Trophoblast cell (in vitro differentiated cells and primary cell): Measurements from ENCODE around the gene KIF26A.

Experiments used
- DNase-seq, 2 donors: peaks; one replicate each; pipeline ENCODE4 v3.0.0-alpha.2; 2016
- H2AFZ ChIP-seq: 2 replicates; pipeline ENCODE4 v1.6.1; 2013; ENCODE audit warnings: low read length, moderate library complexity, mild to moderate bottlenecking; ENCODE audit not compliant: insufficient read depth, poor library complexity
- H2AK5ac ChIP-seq: 2 replicates; pipeline ENCODE4 v1.6.1; 2013; ENCODE audit warnings: mild to moderate bottlenecking, low read length
- H2BK120ac ChIP-seq: 2 replicates; pipeline ENCODE4 v1.6.1; 2013; ENCODE audit warnings: low read length, mild to moderate bottlenecking, moderate library complexity; ENCODE audit not compliant: insufficient read depth, poor library complexity
- H2BK12ac ChIP-seq: 2 replicates; pipeline ENCODE4 v1.6.1; 2013; ENCODE audit warnings: mild to moderate bottlenecking, low read length, moderate library complexity
- H2BK5ac ChIP-seq: 2 replicates; pipeline ENCODE4 v1.6.1; 2013; ENCODE audit warnings: low read length, low read depth, moderate library complexity, mild to moderate bottlenecking; ENCODE audit not compliant: poor library complexity
- H3K14ac ChIP-seq: 2 replicates; pipeline ENCODE4 v1.6.1; 2013; ENCODE audit warnings: mild to moderate bottlenecking, low read length
- H3K18ac ChIP-seq: 2 replicates; pipeline ENCODE4 v1.6.1; 2013; ENCODE audit warnings: mild to moderate bottlenecking, low read length
- H3K23ac ChIP-seq: 2 replicates; pipeline ENCODE4 v1.6.1; 2013; ENCODE audit warnings: low read length
- H3K27ac ChIP-seq: 2 replicates; pipeline ENCODE4 v1.5.1; 2013; ENCODE audit warnings: low read depth, mild to moderate bottlenecking, inconsistent platforms, low read length, moderate library complexity
- H3K27me3 ChIP-seq: 2 replicates; pipeline ENCODE4 v1.6.1; 2013; ENCODE audit warnings: inconsistent platforms, mild to moderate bottlenecking, low read length, moderate library complexity; ENCODE audit not compliant: insufficient read depth
- H3K36me3 ChIP-seq, 2 experiments: 1 replicate in 1 of 2; 2 replicates in 1 of 2; pipeline ENCODE4 v1.6.1; 2013; ENCODE audit warnings: low read length in 2 of 2, mild to moderate bottlenecking in 2 of 2, moderate library complexity in 1 of 2; ENCODE audit not compliant: insufficient read depth in 2 of 2, control insufficient read depth in 1 of 2
- H3K4ac ChIP-seq: 2 replicates; pipeline ENCODE4 v1.6.1; 2013; ENCODE audit warnings: low read depth, mild to moderate bottlenecking, low read length, moderate library complexity
- H3K4me1 ChIP-seq, 2 experiments: 1 replicate in 1 of 2; 2 replicates in 1 of 2; pipeline ENCODE4 v1.6.1; 2013; ENCODE audit warnings: low read length in 2 of 2, mild to moderate bottlenecking in 2 of 2, moderate library complexity in 1 of 2; ENCODE audit not compliant: insufficient read depth in 2 of 2, control insufficient read depth in 1 of 2
- H3K4me2 ChIP-seq: 2 replicates; pipeline ENCODE4 v1.6.1; 2013; ENCODE audit warnings: inconsistent platforms, mild to moderate bottlenecking, low read length, moderate library complexity
- H3K4me3 ChIP-seq: 2 replicates; pipeline ENCODE4 v1.5.1; 2013; ENCODE audit warnings: mild to moderate bottlenecking, low read depth, low read length, inconsistent platforms
- H3K79me1 ChIP-seq: one replicate; pipeline ENCODE4 v1.6.1; 2013; ENCODE audit warnings: low read length
- H3K79me2 ChIP-seq: 2 replicates; pipeline ENCODE4 v1.6.1; 2013; ENCODE audit warnings: low read length, mild to moderate bottlenecking; ENCODE audit not compliant: control insufficient read depth, insufficient read depth, poor library complexity
- H3K9ac ChIP-seq: 2 replicates; pipeline ENCODE4 v1.6.1; 2013; ENCODE audit warnings: mild to moderate bottlenecking, low read length
- H3K9me3 ChIP-seq: 2 replicates; pipeline ENCODE4 v1.6.1; 2013; ENCODE audit warnings: low read depth, mild to moderate bottlenecking, control low read depth, inconsistent platforms, low read length; ENCODE audit not compliant: insufficient read depth
- H4K12ac ChIP-seq: 2 replicates; pipeline ENCODE4 v1.6.1; 2013; ENCODE audit warnings: low read depth, mild to moderate bottlenecking, low read length, moderate library complexity
- H4K8ac ChIP-seq: 2 replicates; pipeline ENCODE4 v1.6.1; 2013; ENCODE audit warnings: low read depth, mild to moderate bottlenecking, low read length, moderate library complexity
- H4K91ac ChIP-seq: one replicate; pipeline ENCODE4 v1.6.1; 2013; ENCODE audit warnings: low read depth, mild to moderate bottlenecking, low read length, moderate library complexity
- WGBS: extraction: QIAGEN DNeasy Blood & Tissue Kit; methylation state at CpG from one replicate; pipeline ENCODE4 v1.1.7; 2013; ENCODE audit warnings: missing lambda C conversion rate; ENCODE audit not compliant: insufficient read length, insufficient coverage; ENCODE audit errors: extremely low coverage; 5-methylcytosine and 5-hydroxymethylcytosine counted together

The KIF26A gene

GRCh38 chr14:104102282-104102914 lies 36.0 kb upstream of the KIF26A start:
- Histone ChIP-seq H3K23ac (no peak overlapping the region), H3K27me3 (no peaks in the 10 kb centered on the region), H4K8ac (no peak overlapping the region), H3K36me3 (no peaks in the 10 kb centered on the region), H3K4me1 (no peaks in the 10 kb centered on the region), H3K14ac (no peak overlapping the region), H2AK5ac (no peak overlapping the region), H3K4me2 (no peak overlapping the region), H3K79me2 (no peaks in the 10 kb centered on the region), H3K9ac (no peak overlapping the region), H2BK5ac (no peak overlapping the region), H4K12ac (no peak overlapping the region), H3K4ac (no peak overlapping the region), H3K9me3 (no peaks in the 10 kb centered on the region), H3K27ac (no peak overlapping the region), H4K91ac (no peak overlapping the region), H2AFZ (no peak overlapping the region), H3K79me1 (no peaks in the 10 kb centered on the region), H3K4me3 (no peak overlapping the region), H2BK120ac (no peak overlapping the region), H2BK12ac (no peak overlapping the region), H3K18ac (no peak overlapping the region)
- WGBS: no CpG with 5 or more reads among the region's 16 CpGs
- no peak for DNase-seq

GRCh38 chr14:104103061-104103445 lies 35.3 kb upstream of the KIF26A start:
- no peak overlapping the region for H3K4me3 ChIP-seq
- H3K9ac ChIP-seq: no peak overlapping the region
- H4K8ac ChIP-seq: no peak overlapping the region
- H3K14ac ChIP-seq: no peak overlapping the region
- H2AFZ ChIP-seq: no peak overlapping the region
- H3K4me1 ChIP-seq: no peaks in the 10 kb centered on the region
- H3K27me3 ChIP-seq: no peaks in the 10 kb centered on the region
- no peaks in the 10 kb centered on the region for H3K36me3 ChIP-seq
- no peak overlapping the region for H2BK5ac ChIP-seq
- no CpG with 5 or more reads among the region's 26 CpGs for WGBS
- H4K91ac ChIP-seq: no peak overlapping the region
- H3K79me2 ChIP-seq: no peaks in the 10 kb centered on the region
- no peaks in the 10 kb centered on the region for H3K9me3 ChIP-seq
- H2AK5ac ChIP-seq: no peak overlapping the region
- no peaks in the 10 kb centered on the region for H3K79me1 ChIP-seq
- DNase-seq: no peak
- no peak overlapping the region for H3K4ac ChIP-seq
- no peak overlapping the region for H3K27ac ChIP-seq
- no peak overlapping the region for H4K12ac ChIP-seq
- H3K18ac ChIP-seq: no peak overlapping the region
- no peak overlapping the region for H2BK12ac ChIP-seq
- no peak overlapping the region for H2BK120ac ChIP-seq
- H3K23ac ChIP-seq: no peak overlapping the region
- H3K4me2 ChIP-seq: no peak overlapping the region

- DNase-seq: no peak
- Histone ChIP-seq H3K23ac (no peak overlapping the region), H3K27ac (no peak overlapping the region), H3K18ac (no peak overlapping the region), H3K4me3 (no peak overlapping the region), H2AK5ac (no peak overlapping the region), H3K9ac (no peak overlapping the region), H3K79me2 (no peaks in the 10 kb centered on the region), H3K4me2 (no peak overlapping the region), H3K79me1 (no peaks in the 10 kb centered on the region), H4K8ac (no peak overlapping the region), H3K4me1 (peaks cover under 1 to 3% of the 10 kb centered on the region in 2 experiments), H3K36me3 (no peaks in the 10 kb centered on the region), H3K14ac (no peak overlapping the region), H3K9me3 (no peaks in the 10 kb centered on the region), H4K91ac (no peak overlapping the region), H3K27me3 (no peaks in the 10 kb centered on the region), H3K4ac (no peak overlapping the region), H2BK12ac (no peak overlapping the region), H2AFZ (no peak overlapping the region), H4K12ac (no peak overlapping the region), H2BK5ac (no peak overlapping the region), H2BK120ac (no peak overlapping the region)
- no CpG with 5 or more reads among the region's 23 CpGs for WGBS
Observed at GRCh38 chr14:104103446-104104075, 34.8 kb upstream of the KIF26A start.

- Histone ChIP-seq H3K4me2 (no peak overlapping the region), H3K4me3 (no peak overlapping the region), H3K27ac (no peak overlapping the region), H3K79me2 (no peaks in the 10 kb centered on the region), H4K8ac (no peak overlapping the region), H2AK5ac (no peak overlapping the region), H2BK5ac (no peak overlapping the region), H3K79me1 (no peaks in the 10 kb centered on the region), H4K91ac (no peak overlapping the region), H3K4me1 (peaks cover 5 to 6% of the 10 kb centered on the region in 2 experiments), H3K14ac (no peak overlapping the region), H3K9ac (no peak overlapping the region), H3K36me3 (no peaks in the 10 kb centered on the region), H4K12ac (no peak overlapping the region), H3K23ac (no peak overlapping the region), H3K27me3 (no peaks in the 10 kb centered on the region), H3K9me3 (no peaks in the 10 kb centered on the region), H2BK12ac (no peak overlapping the region), H3K18ac (no peak overlapping the region), H3K4ac (no peak overlapping the region), H2BK120ac (no peak overlapping the region), H2AFZ (no peak overlapping the region)
- no CpG with 5 or more reads among the region's 35 CpGs for WGBS
- no peak for DNase-seq
Observed at GRCh38 chr14:104104076-104104901, 34.1 kb upstream of the KIF26A start.
